ENCODE data around the gene MEAF6. TPM values are rescaled to one million over a fixed set of nuclear protein-coding genes. Genes with fewer than 3 reads are reported as not detected.
"Not testable (repeated sequence)": the region's sequence is repeated elsewhere in the genome, so short reads cannot be mapped to it uniquely, and the experiment has no call there.

MEAF6 gene
- total and polyA plus RNA-seq, 8 donors = 25.8 to 76.3 (median 53.8) TPM

- no peak overlapping the region for H3K4me3 ChIP-seq
- no peak overlapping the region for H3K27ac ChIP-seq
- peaks cover 13 to 24% (median 20%) of the 10 kb centered on the region in 4 donors for H3K4me1 ChIP-seq
- 71 to 81% (median 77%) methylated on average over 10 of the region's 10 CpGs for WGBS, 5 donors
- DNase-seq = no peak
- H3K9me3 ChIP-seq = no peaks in the 10 kb centered on the region
- H3K27me3 ChIP-seq = no peaks in the 10 kb centered on the region
- intact Hi-C loops (cut with DNase I; ENCODE audit: low total_unique reads) = no loop called here
- TF ChIP-seq CTCF (IDR thresholded peaks at IDR 0.05) (no peak), POLR2A (IDR thresholded peaks at IDR 0.05) (no peak), EP300 (IDR thresholded peaks at IDR 0.05) (no peak), POLR2AphosphoS5 (IDR thresholded peaks at IDR 0.05) (no peak)
- peaks cover 14 to 60% (median 45%) of the 10 kb centered on the region in 4 donors for H3K36me3 ChIP-seq
Observed at GRCh38 chr1:37560401-37561132, 46.0 kb upstream of the MEAF6 start.

- WGBS, 5 donors = 62 to 78% (median 67%) methylated on average over 12 of the region's 12 CpGs
- intact Hi-C loops (cut with DNase I; ENCODE audit: low total_unique reads) = not testable (repeated sequence)
Observed at GRCh38 chr1:37559957-37560379, 45.4 kb upstream of the MEAF6 start.

GRCh38 chr1:37559080-37559479 lies 44.5 kb upstream of the MEAF6 start:
- Histone ChIP-seq H3K4me1 (peaks cover 13 to 26% (median 24%) of the 10 kb centered on the region in 4 donors), H3K9me3 (no peaks in the 10 kb centered on the region), H3K36me3 (peaks cover 4 to 46% (median 30%) of the 10 kb centered on the region in 4 donors), H3K27me3 (no peaks in the 10 kb centered on the region), H3K27ac (no peak overlapping the region), H3K4me3 (no peak overlapping the region)
- DNase-seq = no peak
- 86 to 95% (median 90%) methylated on average over 6 to 7 of the region's 7 CpGs for WGBS, 5 donors
- TF ChIP-seq EP300 (IDR thresholded peaks at IDR 0.05) (no peak), POLR2A (IDR thresholded peaks at IDR 0.05) (no peak), POLR2AphosphoS5 (IDR thresholded peaks at IDR 0.05) (no peak), CTCF (IDR thresholded peaks at IDR 0.05) (no peak)
- intact Hi-C loops (cut with DNase I; ENCODE audit: low total_unique reads) = no loop called here

More at GRCh38 chr1:37559957-37560379, 45.4 kb upstream of the MEAF6 start:
- peaks cover 13 to 24% (median 20%) of the 10 kb centered on the region in 4 donors for H3K4me1 ChIP-seq
- not testable (repeated sequence) for H3K27ac ChIP-seq, H3K4me3 ChIP-seq, DNase-seq, H3K9me3 ChIP-seq, H3K27me3 ChIP-seq
- peaks cover 9 to 54% (median 39%) of the 10 kb centered on the region in 4 donors for H3K36me3 ChIP-seq

- WGBS, 5 donors = 80 to 93% (median 89%) methylated on average over 1 of the region's 1 CpG
- Histone ChIP-seq H3K4me3 (no peak overlapping the region), H3K27me3 (no peaks in the 10 kb centered on the region), H3K4me1 (peaks cover 16 to 28% (median 24%) of the 10 kb centered on the region in 4 donors), H3K36me3 (peaks cover 4 to 39% (median 23%) of the 10 kb centered on the region in 4 donors), H3K9me3 (no peaks in the 10 kb centered on the region), H3K27ac (no peak overlapping the region)
- DNase-seq = no peak
- intact Hi-C loops (cut with DNase I; ENCODE audit: low total_unique reads) = no loop called here
- no peak for TF ChIP-seq POLR2A (IDR thresholded peaks at IDR 0.05)
- no peak for TF ChIP-seq POLR2AphosphoS5 (IDR thresholded peaks at IDR 0.05)
- no peak for TF ChIP-seq EP300 (IDR thresholded peaks at IDR 0.05)
Observed at GRCh38 chr1:37558411-37558810, 43.8 kb upstream of the MEAF6 start.

GRCh38 chr1:37557402-37557801 lies 42.8 kb upstream of the MEAF6 start:
- Histone ChIP-seq H3K4me1 (peaks cover 26 to 38% (median 34%) of the 10 kb centered on the region in 4 donors), H3K4me3 (peak overlapping the region; percentile 42 to 60 (median 50)), H3K9me3 (no peaks in the 10 kb centered on the region), H3K36me3 (peaks cover 2 to 32% (median 15%) of the 10 kb centered on the region in 4 donors), H3K27ac (peak overlapping the region in 4 of 5 donors; percentile 43 to 75 (median 64)), H3K27me3 (no peaks in the 10 kb centered on the region)
- 61 to 79% (median 76%) methylated on average over 2 to 3 of the region's 3 CpGs for WGBS, 5 donors
- intact Hi-C loops (cut with DNase I; ENCODE audit: low total_unique reads) = no loop called here
- TF ChIP-seq POLR2A (IDR thresholded peaks at IDR 0.05) (no peak), POLR2AphosphoS5 (IDR thresholded peaks at IDR 0.05) (no peak), EP300 (IDR thresholded peaks at IDR 0.05) (no peak), CTCF (IDR thresholded peaks at IDR 0.05) (no peak)
- DNase-seq = peak in 1 of 2 donors; percentile 15

Measured in stomach (tissue), 9 donors.